Endothelial cell of umbilical vein (primary cell): ENCODE results near the gene LRRC4B.
"Not testable (repeated sequence)": the region's sequence is repeated elsewhere in the genome, so short reads cannot be mapped to it uniquely, and the experiment has no call there.

Experiments
- CTCF ChIP-seq, 2 donors: IDR thresholded peaks; 1 replicate in 1 of 2; 2 replicates in 1 of 2; pipeline ENCODE4 v1.5.1; 2011; ENCODE audit warnings: low read length in 2 of 2, mild to moderate bottlenecking in 2 of 2, moderate library complexity in 2 of 2, control low read depth in 1 of 2, inconsistent platforms in 1 of 2, low read depth in 1 of 2; ENCODE audit not compliant: insufficient read depth in 1 of 2; ENCODE audit errors: extremely low read depth in 1 of 2
- EZH2 ChIP-seq: IDR thresholded peaks from 2 replicates; pipeline ENCODE4 v1.6.1; 2012; ENCODE audit warnings: borderline replicate concordance, low read depth, mild to moderate bottlenecking, moderate library complexity, low read length, inconsistent platforms; ENCODE audit not compliant: severe bottlenecking
- FOS ChIP-seq: IDR thresholded peaks from 2 replicates; pipeline ENCODE4 v1.6.1; 2011; ENCODE audit warnings: mild to moderate bottlenecking, low read length, moderate library complexity, borderline replicate concordance; ENCODE audit not compliant: insufficient read depth
- GATA2 ChIP-seq: IDR thresholded peaks from 2 replicates; pipeline ENCODE4 v1.7.0; 2011; ENCODE audit warnings: low read depth, mild to moderate bottlenecking, moderate library complexity, mixed read lengths, low read length; ENCODE audit not compliant: insufficient read length, insufficient read depth
- JUN ChIP-seq: IDR thresholded peaks from 2 replicates; pipeline ENCODE4 v1.6.1; 2011; ENCODE audit warnings: borderline replicate concordance, low read depth; ENCODE audit not compliant: insufficient read length, insufficient read depth
- MAX ChIP-seq: IDR thresholded peaks from 2 replicates; pipeline ENCODE4 v1.6.1; 2011; ENCODE audit not compliant: insufficient read depth, insufficient read length
- MYC ChIP-seq: IDR thresholded peaks from one replicate; pipeline ENCODE4 v1.6.1; 2011; ENCODE audit warnings: mild to moderate bottlenecking, low read depth, low read length
- POLR2A ChIP-seq: IDR thresholded peaks from 2 replicates; pipeline ENCODE4 v1.6.1; 2012; ENCODE audit warnings: low read depth, mild to moderate bottlenecking, control low read depth, low read length

- TF ChIP-seq CTCF (IDR thresholded peaks at IDR 0.05; ENCODE audit: extremely low read depth in 1 of 2, insufficient read depth in 1 of 2, low read depth in 1 of 2, low read length in 2 of 2); MAX; EZH2; POLR2A; JUN; FOS; MYC; GATA2: not testable (repeated sequence)
Measured at GRCh38 chr19:50581795-50582660, 13.8 kb upstream of the LRRC4B start.
